ENCODE results near the gene SPTBN1.

GRCh38 chr2:54434229-54434628, 21.9 kb upstream of the SPTBN1 start:
- no peak for TF ChIP-seq EP300 (IDR thresholded peaks at IDR 0.05)
- no peak for TF ChIP-seq CTCF (IDR thresholded peaks at IDR 0.05)
- no peak for TF ChIP-seq POLR2A (IDR thresholded peaks at IDR 0.05)
- TF ChIP-seq POLR2AphosphoS5 (IDR thresholded peaks at IDR 0.05), result no peak

All from stomach (tissue), 4 donors.